RWPE2 (cell line): ENCODE results near the gene ZNF419.
"Not testable (repeated sequence)": the region's sequence is repeated elsewhere in the genome, so short reads cannot be mapped to it uniquely, and the experiment has no call there.

Source experiments
- ATAC-seq: fragments of 200-7000 bp; cut with Tn5 transposase; 3 replicates; pipeline ENCODE4 v1.9.1; 2021; ENCODE audit warnings: low read depth
- DNase-seq: peaks from one replicate; pipeline ENCODE4 v3.0.0-alpha.2; 2020; ENCODE audit warnings: low spot score
- H3K27ac ChIP-seq: fragments of 450-650 bp; 2 replicates; pipeline ENCODE4 v1.5.1; 2017; ENCODE audit warnings: mild to moderate bottlenecking; ENCODE audit not compliant: poor library complexity, severe bottlenecking
- H3K27me3 ChIP-seq: fragments of 250-450 bp; sonication (Bioruptor Pico); 2 replicates; pipeline ENCODE4 v1.5.1; 2021; ENCODE audit warnings: mild to moderate bottlenecking, moderate library complexity; ENCODE audit not compliant: insufficient read depth, poor library complexity, severe bottlenecking
- H3K36me3 ChIP-seq: fragments of 250-450 bp; sonication (Bioruptor Pico); 2 replicates; pipeline ENCODE4 v1.5.1; 2020; ENCODE audit warnings: low read depth, mild to moderate bottlenecking, moderate library complexity
- H3K4me1 ChIP-seq: fragments of 250-450 bp; sonication (Bioruptor Pico); 2 replicates; pipeline ENCODE4 v1.5.1; 2021; ENCODE audit warnings: mild to moderate bottlenecking, moderate library complexity; ENCODE audit not compliant: insufficient read depth, poor library complexity, severe bottlenecking
- H3K4me3 ChIP-seq: fragments of 250-450 bp; sonication (Bioruptor Pico); 2 replicates; pipeline ENCODE4 v1.5.1; 2021; ENCODE audit warnings: mild to moderate bottlenecking, moderate library complexity; ENCODE audit not compliant: severe bottlenecking
- H3K9me3 ChIP-seq: fragments of 250-450 bp; sonication (Bioruptor Pico); 2 replicates; pipeline ENCODE4 v1.5.1; 2021; ENCODE audit warnings: mild to moderate bottlenecking, moderate library complexity; ENCODE audit not compliant: severe bottlenecking
- CTCF ChIP-seq: fragments of 450-650 bp; IDR thresholded peaks from one replicate; pipeline ENCODE4 v1.5.1; 2017; ENCODE audit warnings: mild to moderate bottlenecking, moderate library complexity; ENCODE audit not compliant: poor library complexity, severe bottlenecking

ZNF419 gene

GRCh38 chr19:57477191-57478008 lies 10.2 kb upstream of the ZNF419 start, which contains the start of gene ZNF772:
Gene ZNF772 (minus strand): TSS chr19:57477566. CDS start chr19:57477309, 257 bp downstream.
- Histone ChIP-seq H3K9me3 (peaks cover 31% of the 10 kb centered on the region), H3K27me3 (no peaks in the 10 kb centered on the region), H3K36me3 (peaks cover 35% of the 10 kb centered on the region), H3K27ac (peak within 1 kb of the TSS; percentile 4), H3K4me1 (no peaks in the 10 kb centered on the region), H3K4me3 (peak within 1 kb of the TSS; percentile 57)
- peak; percentile 66 for TF ChIP-seq CTCF
- ATAC-seq, result peak; percentile 99
- peak; percentile 85 for DNase-seq

- 0 out of 3 replicates have a peak, but pooled peaks have one; percentile 7 for ATAC-seq
- not testable (repeated sequence) for DNase-seq
Measured at GRCh38 chr19:57488299-57488644, 722 bp downstream of the ZNF419 start.

GRCh38 chr19:57499332-57499679 lies 11.8 kb downstream of the ZNF419 start:
- H3K4me1 ChIP-seq, H3K27ac ChIP-seq, H3K27me3 ChIP-seq, H3K4me3 ChIP-seq, H3K9me3 ChIP-seq, ATAC-seq, DNase-seq: not testable (repeated sequence)
- peaks cover 18% of the 10 kb centered on the region for H3K36me3 ChIP-seq

More at GRCh38 chr19:57488299-57488644, 722 bp downstream of the ZNF419 start:
- not testable (repeated sequence) for H3K9me3 ChIP-seq, H3K4me1 ChIP-seq, H3K27me3 ChIP-seq, H3K27ac ChIP-seq
- Histone ChIP-seq H3K36me3 (peaks cover 22% of the 10 kb centered on the region), H3K4me3 (peak overlapping the region; percentile 19)

- not testable (repeated sequence) for H3K9me3 ChIP-seq, H3K27me3 ChIP-seq, H3K4me1 ChIP-seq
- Histone ChIP-seq H3K36me3 (peaks cover 20% of the 10 kb centered on the region), H3K27ac (peak within 1 kb of the TSS; percentile 43), H3K4me3 (peak within 1 kb of the TSS; percentile 66)
- ATAC-seq (peak; percentile 100), DNase-seq (peak; percentile 94)
Measured at GRCh38 chr19:57499680-57500395, 12.3 kb downstream of the ZNF419 start, which contains the start of gene ZNF773. Gene ZNF773 (plus strand): TSS chr19:57499938. CDS start chr19:57500081, 143 bp downstream.

- peak overlapping the region; percentile 43 for H3K27ac ChIP-seq
- ATAC-seq, result peak; percentile 11; the same call in 1 of the 3 replicates
- not testable (repeated sequence) for H3K9me3 ChIP-seq, DNase-seq, H3K4me1 ChIP-seq, H3K27me3 ChIP-seq
- H3K36me3 ChIP-seq, result peaks cover 23% of the 10 kb centered on the region
- H3K4me3 ChIP-seq, result peak overlapping the region; percentile 18
Measured at GRCh38 chr19:57500400-57500799, 12.8 kb downstream of the ZNF419 start.

GRCh38 chr19:57506163-57506562 lies 18.6 kb downstream of the ZNF419 start:
- H3K4me1 ChIP-seq, result no peaks in the 10 kb centered on the region
- no peak for TF ChIP-seq CTCF
- no peak overlapping the region for H3K27ac ChIP-seq
- DNase-seq (no peak), ATAC-seq (no peak)
- no peaks in the 10 kb centered on the region for H3K27me3 ChIP-seq
- no peak overlapping the region for H3K4me3 ChIP-seq
- H3K9me3 ChIP-seq, result peaks cover 2% of the 10 kb centered on the region
- peaks cover 46% of the 10 kb centered on the region for H3K36me3 ChIP-seq
